HL-60 (cell line): ENCODE measurements around the gene DPYD.

Source experiments
- DNase-seq, 2 experiments: peaks; one replicate each; pipeline ENCODE4 v3.0.0-alpha.2; 2010 to 2020; ENCODE audit warnings: low read depth in 1 of 2, low spot score in 1 of 2
- H3K27ac ChIP-seq: fragments of 250-450 bp; sonication (Bioruptor Pico); replicated peaks from 2 replicates; pipeline ENCODE4 v1.5.1; 2020; ENCODE audit warnings: mild to moderate bottlenecking, moderate library complexity
- H3K27me3 ChIP-seq: fragments of 250-450 bp; sonication (Bioruptor Pico); 2 replicates; pipeline ENCODE4 v1.5.1; 2021; ENCODE audit warnings: mild to moderate bottlenecking, moderate library complexity; ENCODE audit not compliant: insufficient read depth, poor library complexity, severe bottlenecking
- H3K4me3 ChIP-seq: replicated peaks from 2 replicates; pipeline ENCODE4 v1.5.1; 2011; ENCODE audit warnings: mild to moderate bottlenecking, control low read depth, low read length; ENCODE audit not compliant: insufficient read depth
- CTCF ChIP-seq: IDR thresholded peaks from one replicate; pipeline ENCODE4 v1.5.1; 2011; ENCODE audit warnings: low read length, control low read depth, inconsistent platforms; ENCODE audit not compliant: insufficient read depth
- GABPA ChIP-seq: IDR thresholded peaks from 2 replicates; pipeline ENCODE4 v1.6.1; 2012; ENCODE audit warnings: low read depth
- POLR2AphosphoS5 ChIP-seq: IDR thresholded peaks from 2 replicates; pipeline ENCODE4 v1.6.1; 2012; ENCODE audit warnings: low read depth
- REST ChIP-seq: IDR thresholded peaks from 2 replicates; pipeline ENCODE4 v1.6.1; 2012; ENCODE audit warnings: low read depth; ENCODE audit not compliant: insufficient replicate concordance
- SPI1 ChIP-seq: IDR thresholded peaks from 2 replicates; pipeline ENCODE4 v1.6.1; 2012; ENCODE audit warnings: low read depth, mild to moderate bottlenecking, borderline replicate concordance

Gene DPYD

GRCh38 chr1:97112442-97112841 lies 808.4 kb downstream of the DPYD start:
- Histone ChIP-seq H3K27me3 (no peaks in the 10 kb centered on the region), H3K27ac (no peak overlapping the region), H3K4me3 (no peak overlapping the region)
- DNase-seq = no peak
- TF ChIP-seq REST (no peak), POLR2AphosphoS5 (no peak), GABPA (no peak), CTCF (no peak), SPI1 (no peak)

GRCh38 chr1:97108179-97108578 lies 812.7 kb downstream of the DPYD start:
- H3K27me3 ChIP-seq = no peaks in the 10 kb centered on the region
- H3K4me3 ChIP-seq = no peak overlapping the region
- no peak for DNase-seq
- no peak for TF ChIP-seq SPI1
- TF ChIP-seq GABPA = no peak
- TF ChIP-seq POLR2AphosphoS5 = no peak
- H3K27ac ChIP-seq = no peak overlapping the region

GRCh38 chr1:97105531-97105930 lies 815.3 kb downstream of the DPYD start:
- H3K4me3 ChIP-seq = no peak overlapping the region
- H3K27ac ChIP-seq = no peak overlapping the region
- H3K27me3 ChIP-seq = no peaks in the 10 kb centered on the region
- no peak for DNase-seq
- TF ChIP-seq SPI1 = no peak
- TF ChIP-seq CTCF = no peak
- TF ChIP-seq GABPA = no peak
- TF ChIP-seq REST = no peak
- TF ChIP-seq POLR2AphosphoS5 = no peak

- Histone ChIP-seq H3K27me3 (no peaks in the 10 kb centered on the region), H3K27ac (no peak overlapping the region), H3K4me3 (no peak overlapping the region)
- no peak for DNase-seq
- no peak for TF ChIP-seq POLR2AphosphoS5
- no peak for TF ChIP-seq CTCF
- no peak for TF ChIP-seq REST
- TF ChIP-seq SPI1 = no peak
- TF ChIP-seq GABPA = no peak
Observed at GRCh38 chr1:97101509-97101908, 819.3 kb downstream of the DPYD start.
